Uterus (tissue), 4 donors: ENCODE measurements around the gene C2orf92. TPM values are rescaled to one million over a fixed set of nuclear protein-coding genes. Genes with fewer than 3 reads are reported as not detected.

Experiments used
- DNase-seq, 2 donors: peaks; one replicate each; pipeline ENCODE4 v3.0.0-alpha.2; 2019 to 2020
- H3K27ac ChIP-seq, 2 donors: fragments of 200-600 bp; sonication (generic); 1 replicate in 1 of 2; 2 replicates in 1 of 2; pipeline ENCODE4 v1.5.1; 2016 to 2018
- H3K27me3 ChIP-seq, 2 donors: fragments of 200-600 bp; sonication (generic); one replicate each; pipeline ENCODE4 v1.5.1; 2018 to 2019; ENCODE audit warnings: control low read depth in 1 of 2
- H3K36me3 ChIP-seq, 2 donors: fragments of 200-600 bp; sonication (generic); one replicate each; pipeline ENCODE4 v1.5.1; 2019; ENCODE audit warnings: control low read depth in 1 of 2
- H3K4me1 ChIP-seq, 2 donors: fragments of 200-600 bp; sonication (generic); one replicate each; pipeline ENCODE4 v1.5.1; 2018 to 2019; ENCODE audit warnings: control low read depth in 1 of 2
- H3K4me3 ChIP-seq, 2 donors: fragments of 200-600 bp; sonication (generic); 1 replicate in 1 of 2; 2 replicates in 1 of 2; pipeline ENCODE4 v1.5.1; 2018 to 2019; ENCODE audit warnings: mild to moderate bottlenecking in 1 of 2
- H3K9me3 ChIP-seq, 2 donors: fragments of 200-600 bp; sonication (generic); one replicate each; pipeline ENCODE4 v1.5.1; 2019; ENCODE audit warnings: control low read depth in 1 of 2
- POLR2A ChIP-seq, 2 donors: fragments of 450-650 bp; IDR thresholded peaks; one replicate each; pipeline ENCODE4 v1.6.1; 2016; ENCODE audit warnings: antibody characterized with exemption in 2 of 2, mild to moderate bottlenecking in 1 of 2, moderate library complexity in 1 of 2
- intact Hi-C: fragments of 100-400 bp; cut with DNase I; formaldehyde crosslinking; loops from one replicate; pipeline ENCODE4 v1.15.1; 2023; ENCODE audit warnings: low total_unique reads
- total RNA-seq, 4 donors: library from RNA; depleted of rRNA in 3 of 4; stranded (reverse); fragments of >200 nt in 3 of 4; gene quantifications; one replicate each; pipeline versions ENCODE4 v1.1.0 to v1.2.4, GENCODE V29; 2014 to 2023
- TF ChIP-seq, protein P1 (sequence below), 4 experiments: fragments of 200-600 bp in 2 of 4; fragments of 450-650 bp in 2 of 4; sonication (generic) in 2 of 4; IDR thresholded peaks; one replicate each; pipeline ENCODE4 v1.5.1; 2016 to 2019; ENCODE audit warnings: antibody characterized with exemption in 4 of 4, mild to moderate bottlenecking in 2 of 4, moderate library complexity in 1 of 4
- donor health status: DM: yes; HTN: yes; CAD: no.

The C2orf92 gene
- total RNA-seq, 4 donors from 2014 or later = 5.4 to 17.9 (median 14.0) TPM

DNA sequence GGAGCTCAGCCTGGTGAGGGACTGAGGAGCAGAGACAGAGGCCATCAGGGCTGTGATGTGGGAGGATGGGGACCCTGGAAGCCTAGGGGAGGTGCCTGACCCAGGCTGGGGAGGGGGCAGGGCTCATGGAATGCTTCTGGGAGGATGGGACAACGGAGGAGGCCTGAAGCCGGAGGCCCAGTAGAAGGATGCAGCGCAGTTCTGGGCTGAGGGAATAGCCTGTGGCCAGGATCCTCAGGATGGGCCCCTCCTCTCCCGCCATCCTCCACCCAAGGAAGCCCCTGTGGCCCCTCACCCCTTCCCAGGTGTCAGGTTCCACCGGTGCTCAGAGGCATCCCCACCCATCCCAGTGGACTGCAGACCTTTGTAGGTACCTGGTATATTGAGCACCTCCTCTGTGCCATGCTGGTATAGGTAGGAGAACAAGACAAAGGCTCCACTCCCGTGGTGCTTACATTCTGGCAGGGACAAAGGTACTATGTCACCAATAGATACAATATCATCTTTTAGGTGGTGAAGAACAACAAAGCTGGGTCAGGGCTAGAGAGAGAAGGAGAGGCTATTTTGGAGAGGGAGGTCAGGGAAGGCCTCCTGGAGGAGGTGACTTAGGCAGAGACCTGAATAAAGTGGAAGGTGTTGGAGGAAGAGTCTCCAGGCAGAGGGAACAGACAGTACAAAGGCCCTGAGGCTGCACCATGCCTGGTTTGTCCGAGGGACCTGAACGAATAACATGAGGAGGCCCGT is 46.6 kb downstream of the C2orf92 start:
- intact Hi-C loops = no loop called here
- no peak for TF ChIP-seq POLR2A (IDR thresholded peaks at IDR 0.05)
- TF ChIP-seq, protein P1, sequence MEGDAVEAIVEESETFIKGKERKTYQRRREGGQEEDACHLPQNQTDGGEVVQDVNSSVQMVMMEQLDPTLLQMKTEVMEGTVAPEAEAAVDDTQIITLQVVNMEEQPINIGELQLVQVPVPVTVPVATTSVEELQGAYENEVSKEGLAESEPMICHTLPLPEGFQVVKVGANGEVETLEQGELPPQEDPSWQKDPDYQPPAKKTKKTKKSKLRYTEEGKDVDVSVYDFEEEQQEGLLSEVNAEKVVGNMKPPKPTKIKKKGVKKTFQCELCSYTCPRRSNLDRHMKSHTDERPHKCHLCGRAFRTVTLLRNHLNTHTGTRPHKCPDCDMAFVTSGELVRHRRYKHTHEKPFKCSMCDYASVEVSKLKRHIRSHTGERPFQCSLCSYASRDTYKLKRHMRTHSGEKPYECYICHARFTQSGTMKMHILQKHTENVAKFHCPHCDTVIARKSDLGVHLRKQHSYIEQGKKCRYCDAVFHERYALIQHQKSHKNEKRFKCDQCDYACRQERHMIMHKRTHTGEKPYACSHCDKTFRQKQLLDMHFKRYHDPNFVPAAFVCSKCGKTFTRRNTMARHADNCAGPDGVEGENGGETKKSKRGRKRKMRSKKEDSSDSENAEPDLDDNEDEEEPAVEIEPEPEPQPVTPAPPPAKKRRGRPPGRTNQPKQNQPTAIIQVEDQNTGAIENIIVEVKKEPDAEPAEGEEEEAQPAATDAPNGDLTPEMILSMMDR (IDR thresholded peaks at IDR 0.05) = no peak
- no peaks in the 10 kb centered on the region for H3K4me1 ChIP-seq
- no peaks in the 10 kb centered on the region for H3K36me3 ChIP-seq
- H3K27ac ChIP-seq = no peak overlapping the region
- no peak for DNase-seq
- H3K9me3 ChIP-seq = no peaks in the 10 kb centered on the region
- H3K4me3 ChIP-seq = no peak overlapping the region
- no peaks in the 10 kb centered on the region for H3K27me3 ChIP-seq

- Histone ChIP-seq H3K36me3 (no peaks in the 10 kb centered on the region), H3K9me3 (no peaks in the 10 kb centered on the region), H3K4me3 (no peak overlapping the region), H3K27me3 (no peaks in the 10 kb centered on the region), H3K4me1 (no peaks in the 10 kb centered on the region), H3K27ac (no peak overlapping the region)
- intact Hi-C loops = no loop called here
- DNase-seq = no peak
- TF ChIP-seq, protein P1 (IDR thresholded peaks at IDR 0.05) = no peak
- no peak for TF ChIP-seq POLR2A (IDR thresholded peaks at IDR 0.05)
Observed at GRCh38 chr2:97716695-97717612, 47.4 kb downstream of the C2orf92 start.

GRCh38 chr2:97717613-97717995 is 48.1 kb downstream of the C2orf92 start:
- TF ChIP-seq POLR2A (IDR thresholded peaks at IDR 0.05) = no peak
- TF ChIP-seq, protein P1 (IDR thresholded peaks at IDR 0.05) = no peak
- Histone ChIP-seq H3K36me3 (no peaks in the 10 kb centered on the region), H3K27me3 (no peaks in the 10 kb centered on the region), H3K27ac (no peak overlapping the region), H3K4me1 (no peaks in the 10 kb centered on the region), H3K4me3 (no peak overlapping the region), H3K9me3 (no peaks in the 10 kb centered on the region)
- no peak for DNase-seq
- intact Hi-C loops = no loop called here

GRCh38 chr2:97718051-97718882 is 48.8 kb downstream of the C2orf92 start:
- DNase-seq = no peak
- Histone ChIP-seq H3K4me3 (no peak overlapping the region), H3K4me1 (no peaks in the 10 kb centered on the region), H3K27me3 (no peaks in the 10 kb centered on the region), H3K36me3 (no peaks in the 10 kb centered on the region), H3K9me3 (no peaks in the 10 kb centered on the region), H3K27ac (no peak overlapping the region)
- intact Hi-C loops = no loop called here
- TF ChIP-seq, protein P1 (IDR thresholded peaks at IDR 0.05) = no peak
- no peak for TF ChIP-seq POLR2A (IDR thresholded peaks at IDR 0.05)
